SU-DHL-6 (cell line): ENCODE measurements around the gene MTCH1.

Source experiments
- H2AFZ ChIP-seq: fragments of 200-600 bp; sonication (generic); 2 replicates; pipeline ENCODE4 v1.6.1; 2014; ENCODE audit warnings: low read depth, mild to moderate bottlenecking, moderate library complexity, mixed read lengths, antibody characterized with exemption, low read length; ENCODE audit not compliant: severe bottlenecking
- H3F3A ChIP-seq: fragments of 200-600 bp; shearing (Covaris generic); 2 replicates; pipeline ENCODE4 v1.6.0; 2016; ENCODE audit warnings: antibody characterized with exemption, mild to moderate bottlenecking; ENCODE audit not compliant: insufficient read depth
- H3K27ac ChIP-seq: fragments of 200-600 bp; sonication (generic); 2 replicates; pipeline ENCODE4 v1.5.1; 2016; ENCODE audit warnings: low read depth, mild to moderate bottlenecking, low read length, moderate library complexity, mixed read lengths
- H3K27me3 ChIP-seq: fragments of 200-600 bp; sonication (generic), shearing (Covaris generic); 2 replicates; pipeline ENCODE4 v1.6.0; 2014; ENCODE audit warnings: mild to moderate bottlenecking, low read length
- H3K36me3 ChIP-seq: fragments of 200-600 bp; sonication (generic); 2 replicates; pipeline ENCODE4 v1.6.1; 2014; ENCODE audit warnings: mild to moderate bottlenecking, low read length, mixed read lengths
- H3K4me2 ChIP-seq: fragments of 300-600, 200-600 bp; shearing (Covaris generic), sonication (generic); 2 replicates; pipeline ENCODE4 v1.6.0; 2014; ENCODE audit warnings: low read length, low read depth, mild to moderate bottlenecking; ENCODE audit not compliant: poor library complexity, severe bottlenecking
- H3K4me3 ChIP-seq: fragments of 200-600 bp; sonication (generic); 2 replicates; pipeline ENCODE4 v1.5.1; 2014; ENCODE audit warnings: antibody characterized with exemption, low read length, mild to moderate bottlenecking, mixed read lengths; ENCODE audit not compliant: insufficient read depth, poor library complexity, severe bottlenecking
- H3K79me2 ChIP-seq: fragments of 200-600 bp; sonication (generic); 2 replicates; pipeline ENCODE4 v1.6.1; 2014; ENCODE audit warnings: mild to moderate bottlenecking, low read length, moderate library complexity; ENCODE audit not compliant: insufficient read depth
- H3K9ac ChIP-seq: fragments of 200-600 bp; sonication (generic); 2 replicates; pipeline ENCODE4 v1.7.0; 2014; ENCODE audit warnings: mild to moderate bottlenecking, low read length
- H3K9me2 ChIP-seq: fragments of 200-600 bp; sonication (generic); replicated peaks from 2 replicates; pipeline ENCODE4 v1.6.1; 2014; ENCODE audit warnings: low read length; ENCODE audit not compliant: insufficient read depth
- H3K9me3 ChIP-seq: fragments of 200-600 bp; sonication (generic); 2 replicates; pipeline ENCODE4 v1.6.1; 2014; ENCODE audit warnings: low read length, mixed read lengths; ENCODE audit not compliant: insufficient read depth
- H4K20me1 ChIP-seq: fragments of 200-600 bp; sonication (generic); 2 replicates; pipeline ENCODE4 v1.6.1; 2014; ENCODE audit warnings: low read depth, mild to moderate bottlenecking, antibody characterized with exemption, low read length, moderate library complexity, mixed read lengths
- CTCF ChIP-seq: fragments of 200-600 bp; sonication (generic); IDR thresholded peaks from one replicate; pipeline ENCODE4 v1.5.1; 2017; ENCODE audit warnings: antibody characterized with exemption, mild to moderate bottlenecking, low read length, moderate library complexity; ENCODE audit not compliant: insufficient read depth, poor library complexity, severe bottlenecking
- EZH2phosphoT487 ChIP-seq: fragments of 200-600 bp; sonication (generic), shearing (Covaris generic); conservative IDR thresholded peaks from 2 replicates; pipeline ENCODE4 v1.6.1; 2018; ENCODE audit warnings: mild to moderate bottlenecking, antibody characterized with exemption, low read length, moderate library complexity, mixed read lengths

The MTCH1 gene

GRCh38 chr6:37024656-37025337, 38.8 kb upstream of the MTCH1 start:
- Histone ChIP-seq H3K4me3 (no peak overlapping the region), H3F3A (no peaks in the 10 kb centered on the region), H2AFZ (no peak overlapping the region), H3K9me2 (no peaks in the 10 kb centered on the region), H4K20me1 (no peaks in the 10 kb centered on the region), H3K9me3 (no peaks in the 10 kb centered on the region), H3K36me3 (no peaks in the 10 kb centered on the region), H3K4me2 (no peak overlapping the region), H3K9ac (no peak overlapping the region), H3K27ac (no peak overlapping the region), H3K79me2 (no peaks in the 10 kb centered on the region), H3K27me3 (no peaks in the 10 kb centered on the region)
- TF ChIP-seq CTCF: no peak
- TF ChIP-seq EZH2phosphoT487: no peak

GRCh38 chr6:37022135-37022863, 36.3 kb upstream of the MTCH1 start:
- H3K9me2 ChIP-seq: no peaks in the 10 kb centered on the region
- H3K27me3 ChIP-seq: no peaks in the 10 kb centered on the region
- no peaks in the 10 kb centered on the region for H3K36me3 ChIP-seq
- H2AFZ ChIP-seq: no peak overlapping the region
- H4K20me1 ChIP-seq: no peaks in the 10 kb centered on the region
- H3K4me2 ChIP-seq: no peak overlapping the region
- no peak overlapping the region for H3K9ac ChIP-seq
- TF ChIP-seq CTCF (no peak), EZH2phosphoT487 (no peak)
- H3K9me3 ChIP-seq: no peaks in the 10 kb centered on the region
- no peaks in the 10 kb centered on the region for H3F3A ChIP-seq
- H3K27ac ChIP-seq: no peak overlapping the region
- no peak overlapping the region for H3K4me3 ChIP-seq
- no peaks in the 10 kb centered on the region for H3K79me2 ChIP-seq

GRCh38 chr6:37021356-37022129, 35.5 kb upstream of the MTCH1 start:
- no peaks in the 10 kb centered on the region for H3K9me2 ChIP-seq
- H3K27ac ChIP-seq: no peak overlapping the region
- H3F3A ChIP-seq: no peaks in the 10 kb centered on the region
- H3K4me3 ChIP-seq: no peak overlapping the region
- H4K20me1 ChIP-seq: no peaks in the 10 kb centered on the region
- no peaks in the 10 kb centered on the region for H3K27me3 ChIP-seq
- H3K79me2 ChIP-seq: no peaks in the 10 kb centered on the region
- H3K36me3 ChIP-seq: no peaks in the 10 kb centered on the region
- no peak for TF ChIP-seq EZH2phosphoT487
- TF ChIP-seq CTCF: peak; percentile 35
- no peak overlapping the region for H3K4me2 ChIP-seq
- H3K9ac ChIP-seq: no peak overlapping the region
- H2AFZ ChIP-seq: no peak overlapping the region
- H3K9me3 ChIP-seq: no peaks in the 10 kb centered on the region
